GM19372 (cell line): ENCODE measurements around the gene LAPTM5.

ENCODE experiments used
- ATAC-seq: cut with Tn5 transposase; IDR thresholded peaks from one replicate; pipeline ENCODE4 v1.9.1; 2021; ENCODE audit warnings: mild to moderate bottlenecking, low read depth, moderate library complexity; ENCODE audit not compliant: unreplicated experiment

LAPTM5 gene

DNA sequence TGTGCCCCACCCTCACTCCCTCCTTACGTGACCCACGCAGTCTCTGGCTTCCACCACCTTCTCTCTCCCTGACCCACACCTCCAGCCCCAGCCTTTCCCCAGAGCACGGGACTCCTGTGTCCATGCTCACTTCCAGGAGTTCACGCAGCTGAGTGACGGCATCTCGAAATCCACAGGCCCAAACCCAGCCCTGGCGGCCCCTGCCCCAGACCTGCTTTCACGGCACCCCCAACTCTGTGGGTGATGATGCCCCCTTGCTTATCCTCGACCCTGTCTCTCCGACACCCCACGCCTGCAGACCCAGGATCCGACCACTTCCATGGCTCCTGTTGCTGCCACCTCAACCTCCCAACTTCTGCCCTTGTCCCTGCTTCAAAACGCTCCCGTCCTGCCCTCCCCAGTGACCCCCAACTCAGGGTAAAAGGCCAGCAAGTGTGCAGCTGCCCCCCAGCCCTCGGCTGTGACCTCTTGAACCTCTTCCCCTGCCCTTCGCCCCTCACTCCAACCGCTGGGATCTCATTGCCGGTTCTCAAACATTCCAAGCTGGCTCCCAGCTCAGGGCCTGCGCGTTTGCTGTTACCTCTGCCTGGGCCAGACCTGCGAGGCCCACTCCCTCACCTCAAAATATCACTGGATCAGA, 30.4 kb upstream of the LAPTM5 start:
- ATAC-seq: no peak

DNA sequence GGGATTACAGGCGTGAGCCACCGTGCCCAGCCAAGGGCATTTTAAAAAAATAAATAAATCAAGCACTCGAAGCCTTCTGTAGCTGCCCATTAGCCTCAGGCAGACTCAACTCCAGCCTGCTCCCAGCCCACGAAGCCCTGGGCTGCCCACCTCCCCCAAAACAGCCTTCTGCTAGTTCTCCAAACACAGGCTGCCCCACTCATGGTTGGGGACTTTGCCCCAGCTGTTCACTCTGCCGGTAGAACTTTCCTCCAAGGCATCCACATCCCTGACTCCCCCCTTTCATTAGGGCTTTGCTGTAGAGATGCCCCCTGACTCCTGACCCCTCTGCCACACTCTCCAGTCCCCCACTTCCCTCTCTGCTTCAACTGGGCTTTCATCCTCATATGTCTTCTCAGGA, 29.7 kb upstream of the LAPTM5 start:
- ATAC-seq: no peak

DNA sequence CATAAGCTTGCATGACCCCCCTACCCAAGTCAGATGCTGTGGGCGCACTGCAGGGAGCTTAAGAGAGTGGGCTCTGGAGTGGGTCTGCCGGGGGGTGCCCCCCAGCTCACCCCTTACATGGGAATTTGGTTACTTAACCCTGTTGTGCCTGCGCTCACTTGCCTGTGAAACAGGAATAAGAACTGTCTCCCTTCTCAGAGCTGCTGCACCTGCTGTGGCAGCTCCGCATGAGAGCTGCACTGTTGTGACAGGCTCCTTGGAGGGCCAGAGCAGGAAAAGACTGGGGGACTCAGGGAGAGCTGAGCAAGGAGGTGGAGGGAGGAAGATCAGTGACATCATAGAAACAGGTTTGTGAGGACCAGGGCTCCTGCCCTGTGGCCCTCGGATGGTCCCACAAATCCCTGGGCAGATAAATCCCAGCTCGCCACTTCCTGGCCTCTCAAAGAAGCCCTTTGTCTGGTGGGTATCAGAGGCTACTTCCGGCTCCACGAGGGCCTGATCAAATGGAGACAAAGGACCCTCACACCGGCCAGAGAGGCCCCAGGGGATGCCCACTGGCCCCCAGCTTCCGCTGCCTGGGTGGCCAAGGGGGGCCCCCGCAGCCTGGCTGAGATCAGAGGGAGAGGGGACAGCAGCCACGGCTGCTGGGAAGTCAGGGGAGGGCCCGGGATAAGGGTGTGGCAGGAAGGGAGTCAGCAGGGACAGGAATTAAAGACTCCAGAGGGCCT, 28.9 kb upstream of the LAPTM5 start:
- no peak for ATAC-seq

DNA sequence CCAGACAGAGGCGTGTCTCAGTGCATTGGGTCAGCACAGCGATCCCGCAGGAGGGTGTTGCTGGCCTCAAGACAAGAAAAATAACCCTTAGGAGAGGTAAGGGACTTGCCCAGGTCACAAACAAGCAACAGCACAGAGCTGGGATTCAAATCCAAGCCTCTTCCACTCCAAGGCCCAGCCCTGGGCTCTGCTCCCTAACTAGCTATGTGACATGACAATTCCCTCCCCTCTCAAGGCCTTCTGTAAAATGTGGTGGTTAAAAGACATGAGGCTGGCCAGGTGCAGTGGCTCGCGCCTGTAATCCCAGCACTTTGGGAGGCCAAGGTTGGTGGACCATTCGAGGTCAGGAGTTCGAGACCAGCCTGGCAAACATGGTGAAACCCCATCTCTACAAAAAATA, 28.1 kb upstream of the LAPTM5 start:
- ATAC-seq: no peak

DNA sequence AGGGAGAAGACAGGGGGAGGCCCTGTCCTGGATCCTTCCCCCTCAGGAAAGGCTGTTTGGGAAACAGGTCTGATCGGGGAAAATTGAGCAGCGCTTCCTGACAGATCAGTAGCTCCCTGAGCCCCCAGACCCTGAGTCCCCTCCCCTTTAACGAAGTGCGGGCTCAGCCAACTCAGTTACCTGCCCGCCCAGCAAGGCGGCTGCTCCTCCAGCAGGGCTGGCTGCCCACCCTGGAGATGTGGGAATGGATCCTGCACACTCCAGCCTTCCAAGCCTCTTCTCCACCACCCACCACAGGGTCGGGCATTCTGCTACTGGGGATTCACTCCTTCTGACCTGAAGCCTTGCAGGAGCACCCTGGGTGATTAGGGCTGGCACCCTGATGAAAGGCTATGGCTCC, 27.6 kb upstream of the LAPTM5 start:
- no peak for ATAC-seq

DNA sequence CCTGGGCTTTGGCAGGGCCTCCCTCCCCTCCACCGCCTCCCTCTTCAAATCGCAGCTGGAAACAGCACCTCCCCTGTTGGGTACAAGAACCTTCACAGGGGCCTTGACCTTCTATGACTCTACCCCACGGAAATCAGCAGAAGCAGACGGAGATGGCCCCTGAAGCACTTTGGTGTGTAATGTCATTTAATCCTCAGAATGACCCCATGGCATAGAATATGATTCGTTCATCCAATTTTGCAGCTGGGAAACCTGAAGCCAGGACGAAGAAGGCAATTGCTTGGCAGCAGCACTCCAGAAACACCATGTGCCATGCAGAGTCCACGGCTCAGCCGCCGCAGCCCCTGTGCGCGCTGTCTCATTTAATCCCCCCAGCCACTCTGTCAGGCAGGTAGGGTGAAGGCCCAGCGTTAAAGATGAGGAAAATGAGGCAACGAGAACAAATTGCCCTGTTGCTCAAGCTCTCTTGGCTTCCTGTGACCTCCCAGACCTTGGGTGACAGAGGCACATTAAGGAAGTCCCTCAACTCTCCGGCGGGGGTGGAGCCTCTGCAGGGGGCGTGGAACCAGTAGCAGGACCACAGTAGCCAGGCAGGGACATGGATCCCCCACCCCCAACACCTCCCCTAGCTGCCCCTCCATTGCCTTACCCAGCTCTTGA, 25.8 kb upstream of the LAPTM5 start:
- ATAC-seq: no peak

DNA sequence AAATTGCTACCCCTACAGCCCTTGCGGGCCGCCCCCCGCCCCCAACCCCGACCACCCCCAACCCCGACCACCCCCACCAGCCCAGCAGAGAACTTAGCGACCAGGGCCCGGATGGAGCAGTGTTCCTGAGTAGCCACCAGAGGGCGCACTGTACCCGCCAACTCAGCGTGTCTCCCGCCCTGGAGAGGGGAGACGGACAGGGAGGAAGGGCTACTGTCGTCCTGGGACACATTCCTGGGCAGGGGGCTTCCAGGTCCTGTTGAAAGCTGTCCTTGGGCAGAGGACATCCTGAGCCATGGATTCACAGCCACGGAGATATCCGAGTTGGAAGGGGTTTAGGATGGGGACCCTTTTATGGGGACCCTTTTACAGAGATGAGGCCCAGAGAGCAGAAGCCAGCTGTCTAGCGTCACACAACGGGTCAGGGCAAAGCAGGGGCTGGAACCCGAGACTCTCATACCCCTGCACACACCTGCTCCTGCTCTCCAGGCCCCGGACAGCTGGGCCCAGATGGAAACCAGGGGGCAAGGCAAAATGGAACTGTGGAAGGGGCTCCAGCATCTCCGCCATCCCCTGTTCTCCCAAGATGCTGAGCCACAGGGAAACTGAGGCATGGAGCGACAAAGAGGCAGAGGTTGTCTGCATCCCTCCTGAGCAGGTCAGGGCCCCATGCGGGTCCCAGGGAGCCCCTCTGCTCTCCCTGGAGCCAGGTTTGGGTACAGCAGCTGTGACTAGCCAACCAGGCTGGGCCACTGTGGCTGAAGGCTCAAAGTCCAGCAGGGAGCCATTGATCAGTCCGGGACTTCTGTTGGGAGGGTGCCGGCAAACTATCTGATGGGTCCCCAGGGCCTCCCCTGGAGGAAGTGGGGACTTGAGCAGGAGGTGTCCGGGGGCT, 25.0 kb upstream of the LAPTM5 start:
- no peak for ATAC-seq

DNA sequence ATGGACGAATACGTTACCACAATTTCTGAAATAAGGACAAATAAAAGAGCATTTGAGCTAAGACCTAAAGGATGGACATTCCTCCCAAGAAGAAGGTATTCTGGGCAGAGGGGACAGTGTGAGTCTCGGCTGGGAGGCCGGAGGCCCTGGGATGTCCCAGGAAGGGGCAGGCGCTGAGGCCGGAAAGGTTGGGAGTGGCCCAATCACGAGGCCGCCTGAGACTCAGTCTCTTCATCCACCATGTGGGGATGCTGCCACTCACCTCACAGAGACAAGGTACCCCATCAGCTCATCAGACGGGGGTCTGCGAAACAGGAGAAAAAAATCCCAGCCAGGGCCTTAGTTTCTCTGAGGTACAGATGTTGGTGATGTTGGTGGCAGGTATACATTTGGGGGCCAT, 24.3 kb upstream of the LAPTM5 start:
- ATAC-seq: no peak

DNA sequence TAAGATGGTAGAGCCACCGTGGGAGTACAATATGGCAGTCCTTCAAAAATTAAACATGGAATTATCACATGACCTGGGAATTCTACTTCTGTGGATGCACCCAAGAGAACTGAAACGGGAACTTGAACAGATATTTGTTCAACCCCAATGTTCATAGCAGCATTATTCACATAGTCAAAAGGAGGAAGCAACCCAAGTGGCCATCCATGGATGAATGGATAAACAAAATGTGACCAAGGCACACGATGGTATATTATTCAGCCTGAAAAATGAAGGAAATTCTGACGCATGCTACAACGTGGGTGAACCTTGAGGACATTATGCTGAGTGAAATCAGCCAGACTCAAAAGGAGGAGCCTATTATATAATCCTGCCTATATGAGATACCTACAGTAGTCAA, 22.8 kb upstream of the LAPTM5 start:
- ATAC-seq: no peak

DNA sequence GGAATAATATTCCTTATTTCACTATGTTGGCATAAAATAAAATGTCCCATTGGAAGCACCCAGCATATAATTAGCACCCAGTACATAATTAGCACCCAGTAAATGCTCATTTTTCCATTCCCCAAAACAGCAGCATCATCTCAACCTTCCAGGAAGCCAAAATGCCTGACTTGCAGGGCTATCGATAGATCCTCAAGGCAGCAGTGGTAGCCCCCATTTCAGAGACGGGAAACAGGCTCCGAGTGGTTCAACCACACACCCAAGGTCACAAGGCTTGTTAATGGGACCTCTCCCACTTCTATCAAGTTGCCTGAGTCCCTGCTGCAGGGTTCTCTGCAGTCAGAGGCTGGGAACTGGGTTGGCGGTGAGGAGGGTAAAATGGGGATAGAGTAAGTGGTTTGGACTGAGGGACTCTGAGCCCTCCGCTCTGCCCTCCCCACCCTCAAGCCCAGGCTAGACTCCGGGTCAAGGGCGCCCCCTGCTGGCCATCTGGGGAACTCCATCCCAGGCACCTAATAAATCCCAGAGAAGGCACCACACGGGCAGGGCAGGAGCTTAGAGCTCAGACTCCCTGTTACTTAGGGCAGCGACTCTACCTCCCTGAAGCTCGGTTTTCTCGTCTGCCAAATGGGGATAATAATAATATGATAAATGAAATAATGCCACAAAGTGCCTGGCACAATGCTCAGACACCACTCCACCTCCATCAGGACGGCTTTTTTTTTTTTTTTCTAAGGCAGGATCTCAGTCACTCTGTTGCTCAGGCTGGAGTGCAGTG, 21.9 kb upstream of the LAPTM5 start:
- ATAC-seq: peak; percentile 57

DNA sequence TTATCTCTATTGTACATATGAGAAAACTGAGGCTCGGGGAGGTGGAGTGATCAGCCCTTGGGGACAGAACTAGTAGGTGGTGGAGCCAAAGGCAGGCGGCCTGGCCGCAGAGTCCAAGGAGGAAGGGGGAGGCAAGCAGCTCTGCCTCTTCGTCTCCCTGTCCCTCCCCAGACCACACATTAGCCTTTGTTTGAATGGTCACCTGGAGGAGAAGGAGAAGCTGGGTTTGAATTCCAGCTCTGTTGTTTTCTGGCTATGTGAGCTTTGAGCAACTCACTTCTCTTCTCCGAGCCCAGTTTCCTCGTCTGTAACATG, 21.4 kb upstream of the LAPTM5 start:
- ATAC-seq: no peak

DNA sequence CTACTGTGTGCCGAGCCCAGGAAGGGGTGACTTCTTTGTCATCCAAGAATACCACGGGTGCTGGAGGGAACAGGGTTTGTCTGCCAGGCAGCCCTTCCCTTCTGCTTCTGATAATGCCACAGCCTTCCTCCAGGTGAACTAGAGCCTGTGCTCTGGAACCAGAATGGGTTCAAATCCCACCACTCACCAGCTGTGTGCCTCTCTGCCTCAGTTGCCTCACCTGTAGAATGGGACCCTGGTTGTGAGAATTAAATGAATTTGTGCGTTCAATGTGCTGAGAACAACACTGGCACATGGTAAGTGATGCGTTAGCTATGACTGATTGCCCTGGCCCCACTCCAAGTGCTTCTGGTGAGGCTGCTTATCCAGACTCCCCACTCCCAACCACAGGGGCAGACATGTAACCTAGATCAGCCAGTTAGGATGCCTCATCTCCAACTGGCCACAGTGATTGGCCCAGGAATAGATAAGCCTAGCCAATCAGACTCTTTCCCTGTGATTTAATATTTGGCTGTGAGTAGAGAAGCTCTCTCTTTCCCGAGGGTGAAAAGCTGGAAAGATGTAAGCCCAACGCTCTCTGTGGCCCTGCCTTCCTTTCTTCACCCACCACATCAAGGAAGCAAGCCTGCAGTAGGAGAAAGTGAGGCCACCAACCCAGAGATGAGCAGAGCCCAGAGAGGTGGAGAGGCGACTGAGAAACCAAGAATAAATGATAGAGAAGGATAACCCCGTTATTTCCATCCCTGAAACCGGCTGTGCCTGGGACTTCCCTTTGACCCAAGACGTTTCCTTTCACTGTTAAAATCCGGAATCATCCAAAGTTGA, 20.8 kb upstream of the LAPTM5 start:
- ATAC-seq: no peak

DNA sequence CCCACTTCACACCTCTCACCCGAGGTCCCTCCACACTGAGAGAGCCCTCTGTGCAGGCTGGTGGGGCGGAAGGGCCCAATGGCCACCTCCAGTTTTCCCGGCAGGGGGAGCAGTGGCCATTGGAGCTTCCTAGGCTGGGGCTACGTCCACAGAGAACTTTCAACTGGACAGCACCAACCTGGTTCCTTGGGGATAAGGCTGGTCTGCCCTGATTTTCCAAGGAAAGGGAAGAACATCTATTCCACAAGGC, 20.3 kb upstream of the LAPTM5 start:
- no peak for ATAC-seq

DNA sequence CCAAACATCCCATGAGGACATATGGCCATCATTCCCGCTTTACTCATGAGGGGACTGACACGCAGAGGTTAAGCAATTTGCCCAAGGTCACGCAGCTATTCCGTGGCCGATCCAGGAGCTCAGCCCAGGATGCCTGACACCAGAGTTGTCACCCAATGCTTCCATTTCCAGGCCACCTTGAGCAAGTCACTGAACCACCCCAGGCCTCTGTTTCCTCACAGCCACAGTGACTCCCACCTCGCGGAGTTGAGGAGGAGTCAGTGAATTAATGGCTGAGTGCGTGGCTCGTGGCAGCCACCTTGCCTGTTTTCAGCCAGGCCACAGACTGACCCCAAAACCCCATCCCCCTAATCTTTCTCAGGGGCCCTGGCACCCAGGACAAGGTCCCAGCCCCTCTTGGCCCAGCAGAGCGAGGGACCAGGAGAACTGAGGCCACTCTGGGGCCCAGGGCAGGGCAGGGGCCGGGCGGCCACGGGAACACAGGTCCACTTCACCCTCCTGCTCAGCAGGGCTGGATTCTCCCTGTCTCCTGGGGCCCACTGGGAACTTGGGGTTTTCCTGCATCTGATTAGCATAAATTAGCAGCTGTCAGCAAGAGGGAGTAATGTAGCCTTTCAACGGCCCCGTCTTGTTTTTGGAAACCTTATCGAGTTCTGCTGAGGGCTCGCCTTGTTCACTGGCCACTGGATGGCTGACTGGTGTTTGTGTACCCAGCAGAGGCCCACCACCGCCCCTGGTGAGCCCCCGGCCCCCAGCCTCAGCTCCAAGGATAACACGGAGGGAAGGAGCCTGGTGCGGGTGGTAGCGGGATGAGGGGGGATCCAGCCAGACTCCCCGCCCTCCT, 19.7 kb upstream of the LAPTM5 start:
- ATAC-seq: no peak

DNA sequence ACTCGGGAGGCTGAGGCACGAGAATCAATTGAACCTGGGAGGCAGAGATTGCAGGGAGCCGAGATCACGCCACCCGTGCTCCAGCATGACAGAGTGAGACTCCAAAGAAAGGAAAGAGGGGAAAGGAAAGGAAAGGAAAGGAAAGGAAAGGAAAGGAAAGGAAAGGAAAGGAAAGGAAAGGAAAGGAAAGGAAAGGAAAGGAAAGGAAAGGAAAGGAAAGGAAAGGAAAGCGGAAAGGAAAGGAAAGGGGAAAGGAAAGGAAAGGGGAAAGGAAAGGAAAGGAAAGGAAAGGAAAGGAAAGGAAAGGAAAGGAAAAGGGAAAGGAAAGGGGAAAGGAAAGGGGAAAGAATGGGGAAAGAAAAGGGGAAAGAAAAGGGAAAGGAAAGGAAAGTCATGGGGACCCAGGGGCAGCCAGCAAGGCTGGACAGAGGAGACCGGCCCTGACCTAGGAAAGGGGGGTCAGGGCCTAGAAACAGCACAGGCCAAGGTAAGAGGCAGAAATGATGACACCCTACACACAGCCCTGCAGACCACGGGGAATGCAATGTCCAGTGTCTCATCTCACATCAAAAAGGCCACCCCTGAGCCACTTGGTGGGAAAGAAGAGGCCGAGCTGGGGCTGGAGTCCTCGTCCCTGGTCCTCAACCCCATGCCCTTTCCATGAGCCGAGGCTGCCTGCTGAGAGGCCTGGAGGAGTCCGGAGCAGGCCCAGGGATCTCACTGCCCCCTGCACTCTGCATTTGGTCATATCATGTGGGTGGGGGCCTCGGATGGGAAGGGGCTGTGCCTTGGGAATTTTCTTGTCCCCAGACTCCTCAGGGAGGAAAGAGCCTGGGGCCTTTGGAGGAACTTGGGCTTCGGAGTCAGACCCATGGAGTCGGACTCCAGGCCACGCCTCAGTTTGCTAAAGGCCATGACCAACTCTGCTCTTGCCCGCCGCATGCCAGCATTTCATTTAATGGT, 18.8 kb upstream of the LAPTM5 start:
- no peak for ATAC-seq

DNA sequence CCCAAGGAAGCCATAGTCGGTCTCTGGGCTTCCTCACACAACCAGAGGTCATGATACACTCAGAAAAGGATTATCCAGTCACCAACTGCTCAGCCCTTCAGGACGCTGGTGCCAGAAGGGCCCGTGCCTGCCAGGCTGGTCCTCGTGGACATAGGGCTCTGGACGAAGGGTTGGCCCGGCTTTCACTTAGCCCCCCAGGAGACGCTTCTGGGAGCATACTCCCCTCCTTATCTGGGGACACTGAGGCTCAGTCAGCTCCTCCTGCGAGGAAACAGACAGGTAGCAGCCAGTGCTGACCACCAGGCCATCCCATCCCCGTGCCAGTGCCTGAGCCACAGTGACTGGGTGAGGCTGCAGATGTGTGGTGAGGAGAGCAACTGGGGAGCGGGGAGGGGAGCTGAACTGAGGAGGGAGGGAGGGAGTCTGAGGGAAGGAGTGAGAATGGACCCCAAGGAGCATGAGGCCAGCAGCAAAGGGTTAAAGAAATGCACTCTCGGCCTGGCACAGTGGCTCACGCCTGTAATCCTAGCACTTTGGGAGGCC, 17.9 kb upstream of the LAPTM5 start:
- ATAC-seq: no peak

DNA sequence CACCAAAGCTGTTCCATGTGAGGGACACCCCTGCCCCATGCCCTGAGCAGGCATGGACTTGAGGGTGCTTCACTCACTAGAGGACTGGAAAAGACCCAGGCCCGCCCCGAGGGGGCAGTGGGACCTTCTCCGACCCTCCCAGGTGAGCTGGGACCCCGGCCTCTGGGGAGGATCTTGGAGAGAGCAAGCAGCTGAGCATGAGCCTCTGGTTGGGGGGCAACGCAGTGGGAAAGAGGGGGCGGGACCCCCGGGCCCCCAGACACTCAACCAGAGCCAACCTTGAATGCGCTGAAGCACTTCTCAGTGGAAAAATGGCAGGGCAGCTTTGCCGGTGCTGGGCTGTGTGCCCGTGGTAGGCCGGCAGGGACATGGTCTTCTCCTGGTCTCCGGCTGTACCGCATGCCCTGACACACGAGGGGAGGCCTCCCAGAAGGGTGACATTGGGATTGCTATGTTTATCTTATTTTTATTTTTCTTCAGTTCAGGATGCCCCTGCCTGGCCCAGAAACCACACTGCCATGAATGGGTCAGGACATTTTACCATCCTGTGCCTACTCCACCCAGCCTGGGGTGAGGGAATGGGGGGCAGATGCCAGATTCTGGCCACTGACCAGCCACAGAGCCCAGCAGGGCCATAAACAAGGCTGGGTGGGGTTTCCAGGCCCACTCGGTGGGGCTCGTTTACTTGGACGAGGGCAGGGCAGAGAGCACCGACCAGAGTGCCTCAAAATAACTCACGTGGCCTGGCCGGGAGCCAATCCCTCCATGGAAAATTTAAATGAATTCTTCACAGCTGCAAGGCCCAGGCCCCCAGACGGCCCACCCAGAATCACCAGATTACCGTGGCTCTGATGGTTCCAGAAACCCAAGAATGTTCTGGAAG, 17.2 kb upstream of the LAPTM5 start:
- ATAC-seq: no peak
